SU-DHL-6 (cell line): ENCODE results near the gene TESK2.
A peak's percentile ranks its signal among the peaks of the same experiment; 100 is the strongest.

Experiments used
- H2AFZ ChIP-seq: fragments of 200-600 bp; sonication (generic); 2 replicates; pipeline ENCODE4 v1.6.1; 2014; ENCODE audit warnings: low read depth, mild to moderate bottlenecking, moderate library complexity, mixed read lengths, antibody characterized with exemption, low read length; ENCODE audit not compliant: severe bottlenecking
- H3F3A ChIP-seq: fragments of 200-600 bp; shearing (Covaris generic); 2 replicates; pipeline ENCODE4 v1.6.0; 2016; ENCODE audit warnings: antibody characterized with exemption, mild to moderate bottlenecking; ENCODE audit not compliant: insufficient read depth
- H3K27ac ChIP-seq: fragments of 200-600 bp; sonication (generic); 2 replicates; pipeline ENCODE4 v1.5.1; 2016; ENCODE audit warnings: low read depth, mild to moderate bottlenecking, low read length, moderate library complexity, mixed read lengths
- H3K27me3 ChIP-seq: fragments of 200-600 bp; sonication (generic), shearing (Covaris generic); 2 replicates; pipeline ENCODE4 v1.6.0; 2014; ENCODE audit warnings: mild to moderate bottlenecking, low read length
- H3K36me3 ChIP-seq: fragments of 200-600 bp; sonication (generic); 2 replicates; pipeline ENCODE4 v1.6.1; 2014; ENCODE audit warnings: mild to moderate bottlenecking, low read length, mixed read lengths
- H3K4me2 ChIP-seq: fragments of 300-600, 200-600 bp; shearing (Covaris generic), sonication (generic); 2 replicates; pipeline ENCODE4 v1.6.0; 2014; ENCODE audit warnings: low read length, low read depth, mild to moderate bottlenecking; ENCODE audit not compliant: poor library complexity, severe bottlenecking
- H3K4me3 ChIP-seq: fragments of 200-600 bp; sonication (generic); 2 replicates; pipeline ENCODE4 v1.5.1; 2014; ENCODE audit warnings: antibody characterized with exemption, low read length, mild to moderate bottlenecking, mixed read lengths; ENCODE audit not compliant: insufficient read depth, poor library complexity, severe bottlenecking
- H3K79me2 ChIP-seq: fragments of 200-600 bp; sonication (generic); 2 replicates; pipeline ENCODE4 v1.6.1; 2014; ENCODE audit warnings: mild to moderate bottlenecking, low read length, moderate library complexity; ENCODE audit not compliant: insufficient read depth
- H3K9ac ChIP-seq: fragments of 200-600 bp; sonication (generic); 2 replicates; pipeline ENCODE4 v1.7.0; 2014; ENCODE audit warnings: mild to moderate bottlenecking, low read length
- H3K9me2 ChIP-seq: fragments of 200-600 bp; sonication (generic); replicated peaks from 2 replicates; pipeline ENCODE4 v1.6.1; 2014; ENCODE audit warnings: low read length; ENCODE audit not compliant: insufficient read depth
- H3K9me3 ChIP-seq: fragments of 200-600 bp; sonication (generic); 2 replicates; pipeline ENCODE4 v1.6.1; 2014; ENCODE audit warnings: low read length, mixed read lengths; ENCODE audit not compliant: insufficient read depth
- H4K20me1 ChIP-seq: fragments of 200-600 bp; sonication (generic); 2 replicates; pipeline ENCODE4 v1.6.1; 2014; ENCODE audit warnings: low read depth, mild to moderate bottlenecking, antibody characterized with exemption, low read length, moderate library complexity, mixed read lengths
- EZH2phosphoT487 ChIP-seq: fragments of 200-600 bp; sonication (generic), shearing (Covaris generic); conservative IDR thresholded peaks from 2 replicates; pipeline ENCODE4 v1.6.1; 2018; ENCODE audit warnings: mild to moderate bottlenecking, antibody characterized with exemption, low read length, moderate library complexity, mixed read lengths
- TF ChIP-seq, protein P1 (sequence below): fragments of 200-600 bp; sonication (generic); IDR thresholded peaks from one replicate; pipeline ENCODE4 v1.5.1; 2017; ENCODE audit warnings: antibody characterized with exemption, mild to moderate bottlenecking, low read length, moderate library complexity; ENCODE audit not compliant: insufficient read depth, poor library complexity, severe bottlenecking

TESK2 gene

DNA sequence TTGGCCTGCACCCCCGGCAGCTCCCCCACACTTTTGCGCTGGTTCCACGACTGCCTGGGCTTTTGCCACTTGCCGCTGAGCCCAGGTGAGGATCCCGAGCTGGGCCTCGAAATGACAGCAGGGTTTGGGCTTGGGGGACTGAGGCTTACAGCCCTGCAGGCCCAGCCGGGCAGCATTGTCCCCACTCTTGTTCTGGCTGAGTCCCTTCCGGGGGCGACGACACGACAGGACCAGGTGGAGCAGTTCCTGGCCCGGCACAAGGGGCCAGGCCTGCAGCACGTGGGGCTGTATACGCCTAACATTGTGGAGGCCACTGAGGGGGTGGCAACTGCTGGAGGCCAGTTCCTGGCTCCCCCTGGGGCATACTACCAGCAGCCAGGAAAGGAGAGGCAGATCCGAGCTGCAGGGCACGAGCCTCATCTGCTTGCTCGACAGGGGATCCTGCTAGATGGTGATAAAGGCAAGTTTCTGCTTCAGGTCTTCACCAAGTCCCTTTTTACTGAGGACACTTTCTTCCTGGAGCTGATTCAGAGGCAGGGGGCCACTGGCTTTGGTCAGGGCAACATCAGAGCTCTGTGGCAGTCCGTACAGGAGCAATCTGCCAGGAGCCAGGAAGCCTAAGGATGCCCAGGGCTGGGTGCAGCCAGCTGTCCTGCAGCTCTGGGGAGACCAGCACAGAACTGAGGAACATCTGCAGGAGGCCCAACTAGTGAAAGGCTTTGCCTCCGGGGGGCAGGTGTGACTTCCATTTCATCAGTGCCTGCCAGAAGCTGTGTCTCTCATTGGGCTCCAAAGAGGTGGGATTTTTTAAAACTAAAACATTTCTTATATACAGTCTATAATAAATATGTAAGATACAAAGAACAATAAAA, 163.1 kb downstream of the TESK2 start:
- Histone ChIP-seq H3K4me2 (peak overlapping the region; percentile 96), H3K27me3 (no peaks in the 10 kb centered on the region), H3K9ac (peak overlapping the region; percentile 88), H3K4me3 (peak overlapping the region; percentile 61), H3F3A (peaks cover 13% of the 10 kb centered on the region; the same call in 1 of the 2 replicates), H3K9me3 (no peaks in the 10 kb centered on the region), H2AFZ (peak overlapping the region; percentile 99), H3K27ac (peak overlapping the region; percentile 76), H3K9me2 (no peaks in the 10 kb centered on the region), H3K79me2 (peaks cover 25% of the 10 kb centered on the region), H3K36me3 (no peaks in the 10 kb centered on the region), H4K20me1 (no peaks in the 10 kb centered on the region)
- TF ChIP-seq, protein P1, sequence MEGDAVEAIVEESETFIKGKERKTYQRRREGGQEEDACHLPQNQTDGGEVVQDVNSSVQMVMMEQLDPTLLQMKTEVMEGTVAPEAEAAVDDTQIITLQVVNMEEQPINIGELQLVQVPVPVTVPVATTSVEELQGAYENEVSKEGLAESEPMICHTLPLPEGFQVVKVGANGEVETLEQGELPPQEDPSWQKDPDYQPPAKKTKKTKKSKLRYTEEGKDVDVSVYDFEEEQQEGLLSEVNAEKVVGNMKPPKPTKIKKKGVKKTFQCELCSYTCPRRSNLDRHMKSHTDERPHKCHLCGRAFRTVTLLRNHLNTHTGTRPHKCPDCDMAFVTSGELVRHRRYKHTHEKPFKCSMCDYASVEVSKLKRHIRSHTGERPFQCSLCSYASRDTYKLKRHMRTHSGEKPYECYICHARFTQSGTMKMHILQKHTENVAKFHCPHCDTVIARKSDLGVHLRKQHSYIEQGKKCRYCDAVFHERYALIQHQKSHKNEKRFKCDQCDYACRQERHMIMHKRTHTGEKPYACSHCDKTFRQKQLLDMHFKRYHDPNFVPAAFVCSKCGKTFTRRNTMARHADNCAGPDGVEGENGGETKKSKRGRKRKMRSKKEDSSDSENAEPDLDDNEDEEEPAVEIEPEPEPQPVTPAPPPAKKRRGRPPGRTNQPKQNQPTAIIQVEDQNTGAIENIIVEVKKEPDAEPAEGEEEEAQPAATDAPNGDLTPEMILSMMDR = no peak
- TF ChIP-seq EZH2phosphoT487 = no peak

DNA sequence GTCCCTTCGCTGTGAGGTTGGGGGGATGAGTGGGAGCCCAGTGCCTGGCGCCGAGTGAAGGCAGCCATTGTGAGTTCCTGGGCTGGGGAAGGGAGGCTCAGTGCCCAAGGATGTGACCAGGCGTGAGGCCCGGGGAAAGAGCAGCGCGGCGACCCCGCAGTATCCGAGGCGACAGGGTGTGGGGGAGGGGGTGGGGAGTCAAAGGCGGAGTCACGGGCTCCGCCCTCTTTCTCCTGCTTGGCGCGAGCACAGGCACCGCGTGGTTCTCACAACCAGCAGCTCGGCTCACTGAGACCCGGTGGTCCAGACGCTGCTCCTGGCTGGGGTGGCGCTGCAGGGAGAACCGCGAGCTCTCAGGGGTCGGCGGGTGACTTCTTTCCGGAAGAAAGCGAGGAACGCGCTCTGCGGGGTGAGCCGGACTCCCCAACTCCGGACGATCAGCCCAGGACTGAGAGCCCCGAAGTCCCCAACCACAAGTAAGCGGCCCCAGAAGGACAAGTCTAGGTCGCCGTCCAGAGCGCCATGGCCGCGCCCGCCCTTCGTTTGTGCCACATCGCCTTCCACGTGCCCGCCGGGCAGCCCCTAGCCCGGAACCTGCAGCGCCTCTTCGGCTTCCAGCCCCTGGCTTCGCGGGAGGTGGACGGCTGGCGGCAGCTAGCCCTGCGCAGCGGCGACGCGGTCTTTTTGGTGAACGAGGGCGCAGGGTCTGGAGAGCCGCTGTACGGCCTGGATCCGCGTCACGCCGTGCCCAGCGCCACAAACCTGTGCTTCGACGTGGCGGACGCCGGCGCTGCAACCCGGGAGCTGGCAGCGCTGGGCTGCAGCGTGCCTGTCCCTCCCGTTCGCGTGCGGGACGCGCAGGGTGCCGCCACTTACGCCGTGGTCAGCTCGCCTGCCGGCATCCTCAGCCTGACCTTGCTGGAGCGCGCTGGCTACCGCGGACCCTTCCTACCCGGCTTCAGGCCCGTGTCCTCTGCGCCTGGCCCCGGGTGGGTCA, 164.0 kb downstream of the TESK2 start, which contains the start of gene HPDL:
Gene HPDL, plus strand, starts transcription at position 269 of the 997 bp plus-strand sequence. Its CDS starts 254 bp downstream, at position 523.
- Histone ChIP-seq H4K20me1 (no peaks in the 10 kb centered on the region), H3K4me2 (peak within 1 kb of the TSS; percentile 96), H3K9me3 (no peaks in the 10 kb centered on the region), H3K27me3 (no peaks in the 10 kb centered on the region), H3F3A (peaks cover 13% of the 10 kb centered on the region; the same call in 1 of the 2 replicates), H3K9ac (peak within 1 kb of the TSS; percentile 88), H3K4me3 (peak within 1 kb of the TSS; percentile 61), H3K9me2 (no peaks in the 10 kb centered on the region), H3K79me2 (peaks cover 25% of the 10 kb centered on the region), H2AFZ (peak within 1 kb of the TSS; percentile 99), H3K36me3 (no peaks in the 10 kb centered on the region), H3K27ac (peak within 1 kb of the TSS; percentile 76)
- TF ChIP-seq, protein P1 = peak; percentile 18
- TF ChIP-seq EZH2phosphoT487 = no peak

DNA sequence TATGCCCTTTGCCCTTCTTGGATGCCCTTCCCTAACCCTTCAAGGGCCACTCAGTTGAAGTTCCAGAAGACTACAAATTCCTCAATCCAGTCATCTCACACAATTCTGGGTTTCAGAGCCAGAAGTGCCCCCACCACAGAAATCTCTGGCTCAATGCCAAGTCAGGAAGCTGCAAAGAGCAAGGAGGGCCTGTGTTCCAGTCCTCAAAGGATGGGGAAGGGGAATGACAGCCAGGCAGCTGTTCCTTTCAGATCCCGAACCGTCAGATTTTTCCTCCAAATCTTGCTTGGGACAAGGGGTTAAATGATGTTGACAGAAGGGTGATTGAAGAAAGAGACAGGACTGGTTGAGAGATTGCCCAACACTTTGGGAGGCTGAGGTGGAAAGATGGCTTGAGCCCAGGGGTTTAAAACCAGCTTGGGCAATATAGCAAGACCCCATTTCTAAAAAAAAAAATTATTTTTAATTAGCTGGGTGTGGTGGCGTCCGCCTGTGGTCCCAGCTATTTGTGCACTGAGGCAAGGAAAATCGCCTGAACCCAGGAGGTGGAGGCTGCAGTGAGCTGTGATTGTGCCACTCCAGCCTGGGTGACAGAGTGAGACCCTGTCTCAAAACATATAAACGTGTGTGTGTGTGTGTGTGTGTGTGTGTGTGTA, 165.0 kb downstream of the TESK2 start:
- peaks cover 25% of the 10 kb centered on the region for H3K79me2 ChIP-seq
- H3K36me3 ChIP-seq = no peaks in the 10 kb centered on the region
- peaks cover 13% of the 10 kb centered on the region; the same call in 1 of the 2 replicates for H3F3A ChIP-seq
- H2AFZ ChIP-seq = peak overlapping the region; percentile 99
- H3K4me2 ChIP-seq = peak overlapping the region; percentile 96
- peak overlapping the region; percentile 88 for H3K9ac ChIP-seq
- H3K9me3 ChIP-seq = no peaks in the 10 kb centered on the region
- no peaks in the 10 kb centered on the region for H3K9me2 ChIP-seq
- TF ChIP-seq, protein P1 = no peak
- TF ChIP-seq EZH2phosphoT487 = no peak
- no peaks in the 10 kb centered on the region for H3K27me3 ChIP-seq
- H3K4me3 ChIP-seq = peak overlapping the region; percentile 61
- no peak overlapping the region for H3K27ac ChIP-seq
- H4K20me1 ChIP-seq = no peaks in the 10 kb centered on the region
